HG03354 (cell line): ENCODE measurements around the gene MAGEF1.

Experiments
- ATAC-seq: cut with Tn5 transposase; IDR thresholded peaks from one replicate; pipeline ENCODE4 v1.9.1; 2021; ENCODE audit warnings: mild to moderate bottlenecking; ENCODE audit not compliant: unreplicated experiment, poor library complexity, severe bottlenecking

MAGEF1 gene

GRCh38 chr3:184676927-184677326 lies 34.9 kb downstream of the MAGEF1 start:
- ATAC-seq = no peak

GRCh38 chr3:184674626-184675025 lies 37.2 kb downstream of the MAGEF1 start:
- no peak for ATAC-seq

GRCh38 chr3:184672977-184673870 lies 38.6 kb downstream of the MAGEF1 start:
- no peak for ATAC-seq

- no peak for ATAC-seq
These were observed 39.5 kb downstream of the MAGEF1 start for GRCh38 chr3:184672335-184672734.

- ATAC-seq = no peak
These were observed 41.7 kb downstream of the MAGEF1 start for GRCh38 chr3:184670091-184670602.

- ATAC-seq = no peak
These were observed 42.3 kb downstream of the MAGEF1 start for GRCh38 chr3:184669578-184669977.

- no peak for ATAC-seq
These were observed 45.4 kb downstream of the MAGEF1 start for GRCh38 chr3:184666442-184666841.

GRCh38 chr3:184665101-184665500 lies 46.8 kb downstream of the MAGEF1 start:
- ATAC-seq = no peak

- no peak for ATAC-seq
These were observed 48.1 kb downstream of the MAGEF1 start for GRCh38 chr3:184663756-184664155.

GRCh38 chr3:184663356-184663755 lies 48.5 kb downstream of the MAGEF1 start:
- ATAC-seq = no peak

GRCh38 chr3:184662187-184662586 lies 49.7 kb downstream of the MAGEF1 start:
- ATAC-seq = no peak

- no peak for ATAC-seq
These were observed 50.9 kb downstream of the MAGEF1 start for GRCh38 chr3:184660931-184661330.
